ENCODE measurements around the gene ARHGAP44. TPM values are rescaled to one million over a fixed set of nuclear protein-coding genes. Genes with fewer than 3 reads are reported as not detected.

The ARHGAP44 gene
- total and polyA plus RNA-seq, 2 of the 13 experiments (the other 11 are each of a cell fraction or from before 2014, with no cell fraction given), result 0.79 to 3.1 TPM

DNA sequence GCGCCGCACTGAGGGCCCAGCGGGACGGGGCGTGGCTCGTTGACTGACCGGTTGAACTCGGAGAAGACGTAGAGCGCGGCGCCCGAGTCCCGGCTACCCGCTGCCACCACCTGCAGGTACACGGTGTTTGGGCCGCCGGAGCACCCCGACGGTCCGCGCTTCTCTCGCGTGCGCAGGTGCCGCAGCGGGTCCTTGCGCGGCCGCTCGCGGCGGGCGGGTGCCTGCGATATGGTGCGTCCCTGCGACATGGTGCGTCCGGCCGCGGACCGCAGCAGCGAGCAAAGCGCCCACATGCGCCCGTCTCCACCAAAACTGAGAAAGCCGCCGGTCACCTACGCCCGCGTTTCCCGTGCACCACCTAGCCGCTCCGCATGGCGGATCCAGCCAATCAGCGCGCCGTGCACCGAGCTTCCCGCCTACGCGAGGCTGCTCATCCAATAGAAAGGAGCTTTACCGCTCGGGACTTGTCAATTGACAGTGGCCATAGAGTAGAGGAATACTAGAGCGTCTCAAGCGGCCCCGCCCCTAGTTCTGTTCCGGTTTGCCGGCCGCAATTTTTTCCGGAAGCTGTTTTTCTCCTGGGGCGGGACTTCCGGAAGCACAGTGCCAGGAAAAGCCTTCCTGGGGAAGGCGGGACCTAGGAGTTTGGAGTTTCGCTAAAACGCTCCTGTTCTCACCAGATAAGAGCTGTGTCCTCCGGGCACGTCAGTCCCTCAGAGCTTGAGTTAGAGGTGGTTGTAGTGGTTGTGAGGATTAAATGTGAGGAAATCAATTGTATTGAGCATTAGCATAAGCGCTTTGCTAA, 228.6 kb downstream of the ARHGAP44 start, which contains the start of gene ELAC2 (continued):
- TF ChIP-seq, protein P1, sequence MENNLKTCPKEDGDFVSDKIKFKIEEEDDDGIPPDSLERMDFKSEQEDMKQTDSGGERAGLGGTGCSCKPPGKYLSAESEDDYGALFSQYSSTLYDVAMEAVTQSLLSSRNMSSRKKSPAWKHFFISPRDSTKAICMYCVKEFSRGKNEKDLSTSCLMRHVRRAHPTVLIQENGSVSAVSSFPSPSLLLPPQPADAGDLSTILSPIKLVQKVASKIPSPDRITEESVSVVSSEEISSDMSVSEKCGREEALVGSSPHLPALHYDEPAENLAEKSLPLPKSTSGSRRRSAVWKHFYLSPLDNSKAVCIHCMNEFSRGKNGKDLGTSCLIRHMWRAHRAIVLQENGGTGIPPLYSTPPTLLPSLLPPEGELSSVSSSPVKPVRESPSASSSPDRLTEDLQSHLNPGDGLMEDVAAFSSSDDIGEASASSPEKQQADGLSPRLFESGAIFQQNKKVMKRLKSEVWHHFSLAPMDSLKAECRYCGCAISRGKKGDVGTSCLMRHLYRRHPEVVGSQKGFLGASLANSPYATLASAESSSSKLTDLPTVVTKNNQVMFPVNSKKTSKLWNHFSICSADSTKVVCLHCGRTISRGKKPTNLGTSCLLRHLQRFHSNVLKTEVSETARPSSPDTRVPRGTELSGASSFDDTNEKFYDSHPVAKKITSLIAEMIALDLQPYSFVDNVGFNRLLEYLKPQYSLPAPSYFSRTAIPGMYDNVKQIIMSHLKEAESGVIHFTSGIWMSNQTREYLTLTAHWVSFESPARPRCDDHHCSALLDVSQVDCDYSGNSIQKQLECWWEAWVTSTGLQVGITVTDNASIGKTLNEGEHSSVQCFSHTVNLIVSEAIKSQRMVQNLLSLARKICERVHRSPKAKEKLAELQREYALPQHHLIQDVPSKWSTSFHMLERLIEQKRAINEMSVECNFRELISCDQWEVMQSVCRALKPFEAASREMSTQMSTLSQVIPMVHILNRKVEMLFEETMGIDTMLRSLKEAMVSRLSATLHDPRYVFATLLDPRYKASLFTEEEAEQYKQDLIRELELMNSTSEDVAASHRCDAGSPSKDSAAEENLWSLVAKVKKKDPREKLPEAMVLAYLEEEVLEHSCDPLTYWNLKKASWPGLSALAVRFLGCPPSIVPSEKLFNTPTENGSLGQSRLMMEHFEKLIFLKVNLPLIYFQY (CRISPR knock-in tag; IDR thresholded peaks at IDR 0.05; ENCODE audit: borderline replicate concordance), result no peak
- TF ChIP-seq, protein P2, sequence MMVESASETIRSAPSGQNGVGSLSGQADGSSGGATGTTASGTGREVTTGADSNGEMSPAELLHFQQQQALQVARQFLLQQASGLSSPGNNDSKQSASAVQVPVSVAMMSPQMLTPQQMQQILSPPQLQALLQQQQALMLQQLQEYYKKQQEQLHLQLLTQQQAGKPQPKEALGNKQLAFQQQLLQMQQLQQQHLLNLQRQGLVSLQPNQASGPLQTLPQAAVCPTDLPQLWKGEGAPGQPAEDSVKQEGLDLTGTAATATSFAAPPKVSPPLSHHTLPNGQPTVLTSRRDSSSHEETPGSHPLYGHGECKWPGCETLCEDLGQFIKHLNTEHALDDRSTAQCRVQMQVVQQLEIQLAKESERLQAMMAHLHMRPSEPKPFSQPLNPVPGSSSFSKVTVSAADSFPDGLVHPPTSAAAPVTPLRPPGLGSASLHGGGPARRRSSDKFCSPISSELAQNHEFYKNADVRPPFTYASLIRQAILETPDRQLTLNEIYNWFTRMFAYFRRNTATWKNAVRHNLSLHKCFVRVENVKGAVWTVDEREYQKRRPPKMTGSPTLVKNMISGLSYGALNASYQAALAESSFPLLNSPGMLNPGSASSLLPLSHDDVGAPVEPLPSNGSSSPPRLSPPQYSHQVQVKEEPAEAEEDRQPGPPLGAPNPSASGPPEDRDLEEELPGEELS (CRISPR knock-in tag; IDR thresholded peaks at IDR 0.05), result peak; percentile 42
- TF ChIP-seq IRX3 (CRISPR knock-in tag; IDR thresholded peaks at IDR 0.05; ENCODE audit: borderline replicate concordance, low read depth) (peak; percentile 83), REXO4 (CRISPR knock-in tag; IDR thresholded peaks at IDR 0.05; ENCODE audit: borderline replicate concordance) (no peak), ZNF335 (CRISPR knock-in tag; IDR thresholded peaks at IDR 0.05) (no peak)
- TF ChIP-seq, protein P3, sequence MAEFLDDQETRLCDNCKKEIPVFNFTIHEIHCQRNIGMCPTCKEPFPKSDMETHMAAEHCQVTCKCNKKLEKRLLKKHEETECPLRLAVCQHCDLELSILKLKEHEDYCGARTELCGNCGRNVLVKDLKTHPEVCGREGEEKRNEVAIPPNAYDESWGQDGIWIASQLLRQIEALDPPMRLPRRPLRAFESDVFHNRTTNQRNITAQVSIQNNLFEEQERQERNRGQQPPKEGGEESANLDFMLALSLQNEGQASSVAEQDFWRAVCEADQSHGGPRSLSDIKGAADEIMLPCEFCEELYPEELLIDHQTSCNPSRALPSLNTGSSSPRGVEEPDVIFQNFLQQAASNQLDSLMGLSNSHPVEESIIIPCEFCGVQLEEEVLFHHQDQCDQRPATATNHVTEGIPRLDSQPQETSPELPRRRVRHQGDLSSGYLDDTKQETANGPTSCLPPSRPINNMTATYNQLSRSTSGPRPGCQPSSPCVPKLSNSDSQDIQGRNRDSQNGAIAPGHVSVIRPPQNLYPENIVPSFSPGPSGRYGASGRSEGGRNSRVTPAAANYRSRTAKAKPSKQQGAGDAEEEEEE (CRISPR knock-in tag; IDR thresholded peaks at IDR 0.05; ENCODE audit: borderline replicate concordance), result no peak
- TF ChIP-seq, protein P4, sequence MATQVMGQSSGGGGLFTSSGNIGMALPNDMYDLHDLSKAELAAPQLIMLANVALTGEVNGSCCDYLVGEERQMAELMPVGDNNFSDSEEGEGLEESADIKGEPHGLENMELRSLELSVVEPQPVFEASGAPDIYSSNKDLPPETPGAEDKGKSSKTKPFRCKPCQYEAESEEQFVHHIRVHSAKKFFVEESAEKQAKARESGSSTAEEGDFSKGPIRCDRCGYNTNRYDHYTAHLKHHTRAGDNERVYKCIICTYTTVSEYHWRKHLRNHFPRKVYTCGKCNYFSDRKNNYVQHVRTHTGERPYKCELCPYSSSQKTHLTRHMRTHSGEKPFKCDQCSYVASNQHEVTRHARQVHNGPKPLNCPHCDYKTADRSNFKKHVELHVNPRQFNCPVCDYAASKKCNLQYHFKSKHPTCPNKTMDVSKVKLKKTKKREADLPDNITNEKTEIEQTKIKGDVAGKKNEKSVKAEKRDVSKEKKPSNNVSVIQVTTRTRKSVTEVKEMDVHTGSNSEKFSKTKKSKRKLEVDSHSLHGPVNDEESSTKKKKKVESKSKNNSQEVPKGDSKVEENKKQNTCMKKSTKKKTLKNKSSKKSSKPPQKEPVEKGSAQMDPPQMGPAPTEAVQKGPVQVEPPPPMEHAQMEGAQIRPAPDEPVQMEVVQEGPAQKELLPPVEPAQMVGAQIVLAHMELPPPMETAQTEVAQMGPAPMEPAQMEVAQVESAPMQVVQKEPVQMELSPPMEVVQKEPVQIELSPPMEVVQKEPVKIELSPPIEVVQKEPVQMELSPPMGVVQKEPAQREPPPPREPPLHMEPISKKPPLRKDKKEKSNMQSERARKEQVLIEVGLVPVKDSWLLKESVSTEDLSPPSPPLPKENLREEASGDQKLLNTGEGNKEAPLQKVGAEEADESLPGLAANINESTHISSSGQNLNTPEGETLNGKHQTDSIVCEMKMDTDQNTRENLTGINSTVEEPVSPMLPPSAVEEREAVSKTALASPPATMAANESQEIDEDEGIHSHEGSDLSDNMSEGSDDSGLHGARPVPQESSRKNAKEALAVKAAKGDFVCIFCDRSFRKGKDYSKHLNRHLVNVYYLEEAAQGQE (IDR thresholded peaks at IDR 0.05; ENCODE audit: borderline replicate concordance in 1 of 2, low read depth in 1 of 2, low read length in 2 of 2), result no peak; a peak in 1 of 4 replicates
- TF ChIP-seq, protein P5, sequence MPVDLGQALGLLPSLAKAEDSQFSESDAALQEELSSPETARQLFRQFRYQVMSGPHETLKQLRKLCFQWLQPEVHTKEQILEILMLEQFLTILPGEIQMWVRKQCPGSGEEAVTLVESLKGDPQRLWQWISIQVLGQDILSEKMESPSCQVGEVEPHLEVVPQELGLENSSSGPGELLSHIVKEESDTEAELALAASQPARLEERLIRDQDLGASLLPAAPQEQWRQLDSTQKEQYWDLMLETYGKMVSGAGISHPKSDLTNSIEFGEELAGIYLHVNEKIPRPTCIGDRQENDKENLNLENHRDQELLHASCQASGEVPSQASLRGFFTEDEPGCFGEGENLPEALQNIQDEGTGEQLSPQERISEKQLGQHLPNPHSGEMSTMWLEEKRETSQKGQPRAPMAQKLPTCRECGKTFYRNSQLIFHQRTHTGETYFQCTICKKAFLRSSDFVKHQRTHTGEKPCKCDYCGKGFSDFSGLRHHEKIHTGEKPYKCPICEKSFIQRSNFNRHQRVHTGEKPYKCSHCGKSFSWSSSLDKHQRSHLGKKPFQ (CRISPR knock-in tag; IDR thresholded peaks at IDR 0.05; ENCODE audit: insufficient replicate concordance), result no peak
- TF ChIP-seq, protein P6, sequence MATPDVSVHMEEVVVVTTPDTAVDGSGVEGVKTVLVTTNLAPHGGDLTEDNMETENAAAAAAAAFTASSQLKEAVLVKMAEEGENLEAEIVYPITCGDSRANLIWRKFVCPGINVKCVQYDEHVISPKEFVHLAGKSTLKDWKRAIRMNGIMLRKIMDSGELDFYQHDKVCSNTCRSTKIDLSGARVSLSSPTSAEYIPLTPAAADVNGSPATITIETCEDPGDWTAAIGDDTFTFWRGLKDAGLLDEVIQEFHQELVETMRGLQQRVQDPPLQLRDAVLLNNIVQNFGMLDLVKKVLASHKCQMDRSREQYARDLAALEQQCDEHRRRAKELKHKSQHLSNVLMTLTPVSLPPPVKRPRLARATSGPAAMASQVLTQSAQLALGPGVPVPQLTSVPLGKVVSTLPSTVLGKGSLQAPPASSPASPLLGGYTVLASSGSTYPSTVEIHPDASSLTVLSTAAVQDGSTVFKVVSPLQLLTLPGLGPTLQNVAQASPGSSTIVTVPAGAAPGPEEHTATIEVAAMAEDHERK (CRISPR knock-in tag; IDR thresholded peaks at IDR 0.05; ENCODE audit: low read depth), result no peak
- TF ChIP-seq, protein P7, sequence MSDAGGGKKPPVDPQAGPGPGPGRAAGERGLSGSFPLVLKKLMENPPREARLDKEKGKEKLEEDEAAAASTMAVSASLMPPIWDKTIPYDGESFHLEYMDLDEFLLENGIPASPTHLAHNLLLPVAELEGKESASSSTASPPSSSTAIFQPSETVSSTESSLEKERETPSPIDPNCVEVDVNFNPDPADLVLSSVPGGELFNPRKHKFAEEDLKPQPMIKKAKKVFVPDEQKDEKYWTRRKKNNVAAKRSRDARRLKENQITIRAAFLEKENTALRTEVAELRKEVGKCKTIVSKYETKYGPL (CRISPR knock-in tag; IDR thresholded peaks at IDR 0.05), result 0 out of 2 replicates have a peak, but pooled peaks have one; percentile 49

Data from HepG2 (cell line).